Calu3 (cell line): Measurements from ENCODE around the gene AFAP1. TPM values are rescaled to one million over a fixed set of nuclear protein-coding genes. Genes with fewer than 3 reads are reported as not detected.

Experiments used
- BruUV-seq: library from RNA; stranded (reverse); fragments of 400-500 nt; replicated peaks from 2 replicates; lab custom pipeline; 2021; lab: Mats Ljungman, UMichigan
- CTCF ChIA-PET: fragments of 300-600 bp; sonication (Branson Sonifier 250); formaldehyde crosslinking; loops from one replicate; lab custom pipeline; 2022; ENCODE audit warnings: antibody characterized with exemption; lab: Charles Lee
- DNase-seq: peaks from one replicate; pipeline ENCODE4 v3.0.0; 2022
- H3K27ac Mint-ChIP-seq: one replicate; pipeline ENCODE4 v1.8.0; 2022; ENCODE audit warnings: mixed read lengths; ENCODE audit not compliant: unreplicated experiment
- H3K27me3 Mint-ChIP-seq: one replicate; pipeline ENCODE4 v1.8.0; 2022; ENCODE audit warnings: mixed read lengths; ENCODE audit not compliant: unreplicated experiment
- H3K36me3 Mint-ChIP-seq: one replicate; pipeline ENCODE4 v1.8.0; 2022; ENCODE audit warnings: mild to moderate bottlenecking, moderate library complexity, mixed read lengths; ENCODE audit not compliant: insufficient read depth, unreplicated experiment
- H3K4me1 Mint-ChIP-seq: one replicate; pipeline ENCODE4 v1.8.0; 2022; ENCODE audit warnings: mild to moderate bottlenecking, low read depth, mixed read lengths; ENCODE audit not compliant: unreplicated experiment
- H3K4me3 Mint-ChIP-seq: one replicate; pipeline ENCODE4 v1.8.0; 2022; ENCODE audit warnings: mild to moderate bottlenecking, low read depth, moderate library complexity, mixed read lengths; ENCODE audit not compliant: unreplicated experiment
- H3K9me3 Mint-ChIP-seq: one replicate; pipeline ENCODE4 v1.8.0; 2022; ENCODE audit warnings: low read depth, mixed read lengths; ENCODE audit not compliant: unreplicated experiment
- intact Hi-C: fragments of 100-400 bp; cut with micrococcal nuclease; formaldehyde crosslinking; loops from one replicate; pipeline ENCODE4 v1.10.0; 2022; ENCODE audit not compliant: unreplicated experiment
- total RNA-seq: library from RNA; stranded (reverse); gene quantifications from 2 replicates; pipeline ENCODE4 v1.2.3, GENCODE V29; 2022
- TF ChIP-seq, protein P1 (sequence below): fragments of 200-600 bp; IDR thresholded peaks from one replicate; pipeline ENCODE4 v1.8.0; 2022; ENCODE audit warnings: antibody characterized with exemption; ENCODE audit not compliant: unreplicated experiment

Gene AFAP1
- total RNA-seq, 1 experiment from 2014 or later = 40.1 TPM

DNA sequence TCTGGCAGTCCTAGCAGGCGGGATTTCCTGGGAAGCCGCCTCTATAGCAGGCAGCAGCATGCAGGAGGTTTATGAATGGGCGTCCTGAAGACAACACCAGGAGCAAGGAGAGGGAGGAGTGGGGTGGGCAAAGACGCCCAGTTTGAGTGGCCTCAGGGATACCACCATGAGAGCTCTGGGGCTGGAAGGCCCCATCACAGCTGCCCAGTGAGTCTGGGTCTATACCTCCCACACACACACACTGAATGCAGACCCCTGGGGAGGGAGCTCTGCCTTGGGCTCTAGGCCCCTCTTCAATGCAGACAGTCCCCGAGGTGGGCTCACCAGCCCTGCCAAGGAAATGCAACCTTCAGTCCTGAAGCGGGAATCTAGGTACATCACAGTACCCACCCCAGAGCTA lies 98.6 kb downstream of the AFAP1 start:
- Mint-ChIP-seq H3K36me3 (peaks cover 35% of the 10 kb centered on the region), H3K27me3 (no peaks in the 10 kb centered on the region), H3K4me3 (no peak overlapping the region), H3K4me1 (peaks cover 15% of the 10 kb centered on the region), H3K27ac (peak overlapping the region; percentile 47), H3K9me3 (no peaks in the 10 kb centered on the region)
- CTCF ChIA-PET = no interaction called here
- no TSS peak for BruUV-seq
- intact Hi-C loops = no loop called here
- TF ChIP-seq, protein P1, sequence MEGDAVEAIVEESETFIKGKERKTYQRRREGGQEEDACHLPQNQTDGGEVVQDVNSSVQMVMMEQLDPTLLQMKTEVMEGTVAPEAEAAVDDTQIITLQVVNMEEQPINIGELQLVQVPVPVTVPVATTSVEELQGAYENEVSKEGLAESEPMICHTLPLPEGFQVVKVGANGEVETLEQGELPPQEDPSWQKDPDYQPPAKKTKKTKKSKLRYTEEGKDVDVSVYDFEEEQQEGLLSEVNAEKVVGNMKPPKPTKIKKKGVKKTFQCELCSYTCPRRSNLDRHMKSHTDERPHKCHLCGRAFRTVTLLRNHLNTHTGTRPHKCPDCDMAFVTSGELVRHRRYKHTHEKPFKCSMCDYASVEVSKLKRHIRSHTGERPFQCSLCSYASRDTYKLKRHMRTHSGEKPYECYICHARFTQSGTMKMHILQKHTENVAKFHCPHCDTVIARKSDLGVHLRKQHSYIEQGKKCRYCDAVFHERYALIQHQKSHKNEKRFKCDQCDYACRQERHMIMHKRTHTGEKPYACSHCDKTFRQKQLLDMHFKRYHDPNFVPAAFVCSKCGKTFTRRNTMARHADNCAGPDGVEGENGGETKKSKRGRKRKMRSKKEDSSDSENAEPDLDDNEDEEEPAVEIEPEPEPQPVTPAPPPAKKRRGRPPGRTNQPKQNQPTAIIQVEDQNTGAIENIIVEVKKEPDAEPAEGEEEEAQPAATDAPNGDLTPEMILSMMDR = no peak
- no peak for DNase-seq

DNA sequence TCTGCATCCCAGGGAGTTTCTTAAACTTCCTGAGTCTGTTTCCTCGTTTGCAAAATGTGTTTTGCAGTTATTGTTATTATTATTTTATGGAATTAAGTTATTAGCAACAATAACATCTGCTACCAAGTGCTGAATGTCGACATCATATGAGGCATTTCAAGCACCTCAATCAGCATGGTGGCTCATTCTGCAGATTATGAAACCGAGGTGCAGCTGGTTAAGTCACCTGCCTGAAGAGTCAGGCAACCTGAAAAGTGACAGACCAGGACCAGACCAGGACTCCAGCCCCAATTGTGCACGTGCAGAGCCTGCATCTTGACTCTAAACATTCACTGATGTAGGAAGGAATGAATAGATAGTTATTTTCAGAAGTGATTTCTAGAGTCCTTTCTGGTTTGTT lies 99.8 kb downstream of the AFAP1 start:
- no peak for DNase-seq
- peaks cover 15% of the 10 kb centered on the region for H3K4me1 Mint-ChIP-seq
- H3K9me3 Mint-ChIP-seq = no peaks in the 10 kb centered on the region
- peaks cover 32% of the 10 kb centered on the region for H3K36me3 Mint-ChIP-seq
- TF ChIP-seq, protein P1 = no peak
- no TSS peak for BruUV-seq
- no peaks in the 10 kb centered on the region for H3K27me3 Mint-ChIP-seq
- CTCF ChIA-PET = no interaction called here
- H3K4me3 Mint-ChIP-seq = no peak overlapping the region
- no peak overlapping the region for H3K27ac Mint-ChIP-seq
- intact Hi-C loops = no loop called here

DNA sequence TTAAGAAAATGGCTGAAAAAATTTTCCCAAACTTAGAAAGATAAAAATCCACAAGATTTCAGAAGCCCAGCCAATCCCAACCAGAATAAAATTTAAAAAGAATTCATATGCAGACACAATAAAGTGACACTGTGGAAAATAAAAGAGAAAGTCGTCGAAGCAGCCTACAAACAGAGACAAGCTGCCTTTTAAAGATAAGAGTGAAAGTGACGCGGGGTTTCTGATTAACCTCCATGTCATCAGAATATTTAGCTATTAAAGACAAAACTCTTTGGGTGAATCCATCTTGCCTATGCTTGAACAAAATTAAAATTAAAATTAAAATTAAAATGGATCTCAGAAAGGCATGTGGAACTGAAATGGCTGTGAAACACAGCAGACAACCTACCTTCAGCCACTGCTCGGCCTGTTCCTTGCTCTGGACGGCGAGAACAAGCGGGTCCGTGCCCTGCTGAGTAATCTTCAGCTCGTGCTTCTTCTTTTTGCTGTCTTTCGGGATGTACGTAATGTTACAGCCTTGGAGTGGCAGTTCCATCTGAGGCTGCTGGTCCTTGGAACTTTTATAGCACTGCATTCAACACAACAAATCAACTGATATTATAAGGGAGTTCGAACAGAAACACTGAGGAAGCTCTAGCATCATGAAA lies 101.4 kb downstream of the AFAP1 start:
- peaks cover 41% of the 10 kb centered on the region for H3K36me3 Mint-ChIP-seq
- TF ChIP-seq, protein P1 = no peak
- no peaks in the 10 kb centered on the region for H3K27me3 Mint-ChIP-seq
- intact Hi-C loops = no loop called here
- no peaks in the 10 kb centered on the region for H3K9me3 Mint-ChIP-seq
- no peak overlapping the region for H3K27ac Mint-ChIP-seq
- BruUV-seq = no TSS peak
- no peak overlapping the region for H3K4me3 Mint-ChIP-seq
- no peaks in the 10 kb centered on the region for H3K4me1 Mint-ChIP-seq
- CTCF ChIA-PET = no interaction called here
- DNase-seq = no peak

DNA sequence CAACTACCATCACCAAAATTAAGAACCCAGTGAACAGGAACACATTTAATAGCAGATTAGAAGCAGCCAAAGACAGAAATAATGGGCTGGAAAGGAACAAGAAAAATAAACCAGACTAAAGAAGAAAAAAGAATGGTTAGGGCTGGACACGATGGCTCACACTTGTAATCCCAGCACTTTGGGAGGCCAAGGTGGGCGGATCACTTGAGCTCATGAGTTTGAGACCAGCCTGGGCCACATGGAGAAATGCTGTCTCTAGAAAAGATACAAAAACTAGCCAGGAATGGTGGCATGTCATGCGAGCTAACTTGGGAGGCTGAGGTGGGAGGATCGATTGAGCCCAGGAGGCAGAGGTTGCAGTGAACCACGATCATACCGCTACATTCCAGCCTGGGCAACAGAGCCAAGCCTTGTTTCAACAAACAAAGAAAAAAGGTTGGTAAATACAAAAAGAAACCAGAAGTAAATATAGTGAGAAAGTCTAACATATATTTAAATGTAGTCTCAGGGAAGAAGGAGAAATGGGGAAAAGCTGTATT lies 102.0 kb downstream of the AFAP1 start:
- H3K36me3 Mint-ChIP-seq = peaks cover 41% of the 10 kb centered on the region
- CTCF ChIA-PET = no interaction called here

More for the DNA sequence above, 102.0 kb downstream of the AFAP1 start:
- no peaks in the 10 kb centered on the region for H3K9me3 Mint-ChIP-seq
- TF ChIP-seq, protein P1 = no peak
- no peak overlapping the region for H3K27ac Mint-ChIP-seq
- BruUV-seq = no TSS peak
- DNase-seq = no peak
- no peaks in the 10 kb centered on the region for H3K27me3 Mint-ChIP-seq
- H3K4me3 Mint-ChIP-seq = no peak overlapping the region
- intact Hi-C loops = no loop called here
- H3K4me1 Mint-ChIP-seq = no peaks in the 10 kb centered on the region
